Measurements from ENCODE around the gene PJA1. TPM values are rescaled to one million over a fixed set of nuclear protein-coding genes. Genes with fewer than 3 reads are reported as not detected.

Gene PJA1
- total RNA-seq, 2 donors from 2014 or later, result 9.3 to 9.8 TPM

DNA sequence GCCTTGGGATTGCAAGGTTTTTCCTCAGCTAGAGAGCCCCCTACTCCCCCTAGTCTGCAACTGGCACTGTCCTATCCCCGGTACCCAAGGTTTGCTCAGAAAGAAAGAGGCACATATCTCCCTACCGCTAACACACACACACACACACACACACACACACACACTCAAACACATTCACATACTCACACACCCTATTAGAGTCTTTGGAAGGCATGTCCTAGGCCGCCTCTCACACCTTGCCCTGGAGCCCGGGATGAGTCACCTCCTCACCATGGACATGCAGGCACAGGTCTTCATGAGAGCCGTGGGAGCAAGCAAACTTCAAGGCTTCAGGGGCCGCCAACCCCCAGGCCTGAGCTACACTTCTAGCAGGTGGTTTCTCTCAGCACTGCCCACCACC lies 49.2 kb downstream of the PJA1 start:
- DNase-seq, result no peak
- Histone ChIP-seq H3K9ac (ENCODE audit: low read depth in 2 of 2, low read length in 2 of 2) (no peak overlapping the region), H3K27me3 (no peaks in the 10 kb centered on the region), H3K27ac (no peak overlapping the region), H3K9me3 (no peaks in the 10 kb centered on the region), H3K4me3 (no peak overlapping the region), H3K4me1 (no peaks in the 10 kb centered on the region), H3K36me3 (no peaks in the 10 kb centered on the region)
- intact Hi-C loops (cut with DNase I), result no loop called here
- TF ChIP-seq, protein P1, sequence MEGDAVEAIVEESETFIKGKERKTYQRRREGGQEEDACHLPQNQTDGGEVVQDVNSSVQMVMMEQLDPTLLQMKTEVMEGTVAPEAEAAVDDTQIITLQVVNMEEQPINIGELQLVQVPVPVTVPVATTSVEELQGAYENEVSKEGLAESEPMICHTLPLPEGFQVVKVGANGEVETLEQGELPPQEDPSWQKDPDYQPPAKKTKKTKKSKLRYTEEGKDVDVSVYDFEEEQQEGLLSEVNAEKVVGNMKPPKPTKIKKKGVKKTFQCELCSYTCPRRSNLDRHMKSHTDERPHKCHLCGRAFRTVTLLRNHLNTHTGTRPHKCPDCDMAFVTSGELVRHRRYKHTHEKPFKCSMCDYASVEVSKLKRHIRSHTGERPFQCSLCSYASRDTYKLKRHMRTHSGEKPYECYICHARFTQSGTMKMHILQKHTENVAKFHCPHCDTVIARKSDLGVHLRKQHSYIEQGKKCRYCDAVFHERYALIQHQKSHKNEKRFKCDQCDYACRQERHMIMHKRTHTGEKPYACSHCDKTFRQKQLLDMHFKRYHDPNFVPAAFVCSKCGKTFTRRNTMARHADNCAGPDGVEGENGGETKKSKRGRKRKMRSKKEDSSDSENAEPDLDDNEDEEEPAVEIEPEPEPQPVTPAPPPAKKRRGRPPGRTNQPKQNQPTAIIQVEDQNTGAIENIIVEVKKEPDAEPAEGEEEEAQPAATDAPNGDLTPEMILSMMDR (IDR thresholded peaks at IDR 0.05), result no peak

DNA sequence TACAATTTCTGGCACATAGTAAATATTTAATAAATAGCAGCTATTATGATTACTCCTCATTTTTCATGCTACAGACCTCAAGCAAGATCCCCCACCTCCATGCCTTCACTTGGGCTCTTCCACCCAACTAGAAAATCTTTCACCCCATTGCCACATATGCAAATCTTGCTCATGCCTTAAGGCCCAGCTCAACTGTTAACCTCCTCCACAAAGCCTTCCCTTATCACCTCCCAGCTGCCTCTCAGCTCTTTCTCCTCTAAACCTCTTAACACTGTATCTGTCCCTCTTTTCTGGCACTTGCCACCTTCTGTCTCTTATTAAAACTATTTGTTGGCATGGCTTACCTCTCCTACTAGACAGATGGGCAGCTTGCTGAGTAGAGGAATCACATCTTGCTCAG lies 51.5 kb downstream of the PJA1 start:
- Histone ChIP-seq H3K9me3 (no peaks in the 10 kb centered on the region), H3K27ac (no peak overlapping the region), H3K27me3 (no peaks in the 10 kb centered on the region), H3K36me3 (no peaks in the 10 kb centered on the region), H3K4me1 (no peaks in the 10 kb centered on the region), H3K9ac (ENCODE audit: low read depth in 2 of 2, low read length in 2 of 2) (no peak overlapping the region), H3K4me3 (no peak overlapping the region)
- TF ChIP-seq, protein P1 (IDR thresholded peaks at IDR 0.05), result no peak
- intact Hi-C loops (cut with DNase I), result no loop called here
- no peak for DNase-seq

All from colonic mucosa (tissue), 4 donors.